ENCODE data around the gene FAIM2. TPM values are rescaled to one million over a fixed set of nuclear protein-coding genes. Genes with fewer than 3 reads are reported as not detected.
A peak's percentile ranks its signal among the peaks of the same experiment; 100 is the strongest.
"Not testable (repeated sequence)": the region's sequence is repeated elsewhere in the genome, so short reads cannot be mapped to it uniquely, and the experiment has no call there.

The FAIM2 gene
- total RNA-seq, 1 experiment from 2014 or later = 0.22 TPM

GRCh38 chr12:49863946-49864797 lies 39.5 kb downstream of the FAIM2 start:
- CTCF ChIA-PET = interaction anchor here (0.8 to 9.5 kb wide), 4 partner anchors 21 to 216 kb away, joined by 3 to 99 read pairs (median 38); partner anchors contain the start of gene BCDIN3D
- H3K9me3 Mint-ChIP-seq = peaks cover 10% of the 10 kb centered on the region
- no peak for ATAC-seq
- H3K4me3 Mint-ChIP-seq = no peak overlapping the region
- no peak for DNase-seq (ENCODE audit: low spot score)
- peaks cover 9% of the 10 kb centered on the region for H3K4me1 Mint-ChIP-seq
- TF ChIP-seq IRF2 (CRISPR knock-in tag; IDR thresholded peaks at IDR 0.05; ENCODE audit: borderline replicate concordance, low read depth) = no peak
- TF ChIP-seq NFYB (CRISPR knock-in tag; conservative IDR thresholded peaks at IDR 0.05; ENCODE audit: low read depth) = no peak
- no peak for TF ChIP-seq SMAD4 (CRISPR knock-in tag; IDR thresholded peaks at IDR 0.05)
- no peak for TF ChIP-seq NFATC4 (CRISPR knock-in tag; IDR thresholded peaks at IDR 0.05)
- no peak for TF ChIP-seq CTCF (IDR thresholded peaks at IDR 0.05)
- TF ChIP-seq ELF4 (CRISPR knock-in tag; IDR thresholded peaks at IDR 0.05; ENCODE audit: low read depth) = no peak
- no peak for TF ChIP-seq ZNF425 (CRISPR knock-in tag; conservative IDR thresholded peaks at IDR 0.05)
- peaks cover 15% of the 10 kb centered on the region for H3K27me3 Mint-ChIP-seq (ENCODE audit: low read depth)
- H3K36me3 Mint-ChIP-seq = peaks cover 9% of the 10 kb centered on the region
- no peak overlapping the region; the same call in 1 of the 2 replicates for H3K27ac Mint-ChIP-seq
- POLR2A ChIA-PET = no interaction called here

- H3K4me3 Mint-ChIP-seq; ATAC-seq; POLR2A ChIA-PET; H3K4me1 Mint-ChIP-seq; CTCF ChIA-PET; DNase-seq (ENCODE audit: low spot score); H3K36me3 Mint-ChIP-seq; H3K27ac Mint-ChIP-seq: not testable (repeated sequence)
- peaks cover 18% of the 10 kb centered on the region for H3K27me3 Mint-ChIP-seq (ENCODE audit: low read depth)
- peaks cover 23% of the 10 kb centered on the region for H3K9me3 Mint-ChIP-seq
Observed at GRCh38 chr12:49860921-49861320, 42.8 kb downstream of the FAIM2 start.

GRCh38 chr12:49855890-49856289 lies 47.8 kb downstream of the FAIM2 start:
- CTCF ChIA-PET, ATAC-seq, POLR2A ChIA-PET: not testable (repeated sequence)

GRCh38 chr12:49854976-49855375 lies 48.7 kb downstream of the FAIM2 start:
- POLR2A ChIA-PET = no interaction called here
- H3K4me3 Mint-ChIP-seq = no peak overlapping the region
- TF ChIP-seq ATF2 (CRISPR knock-in tag; IDR thresholded peaks at IDR 0.05; ENCODE audit: borderline replicate concordance, low read depth) (no peak), KAT7 (CRISPR knock-in tag; IDR thresholded peaks at IDR 0.05; ENCODE audit: borderline replicate concordance) (no peak), PREB (CRISPR knock-in tag; IDR thresholded peaks at IDR 0.05; ENCODE audit: borderline replicate concordance) (no peak), JUN (CRISPR knock-in tag; IDR thresholded peaks at IDR 0.05) (no peak), MYBL2 (CRISPR knock-in tag; IDR thresholded peaks at IDR 0.05) (no peak), MAX (CRISPR knock-in tag; IDR thresholded peaks at IDR 0.05) (no peak), STAT6 (CRISPR knock-in tag; conservative IDR thresholded peaks at IDR 0.05; ENCODE audit: low read depth) (no peak), ESRRA (CRISPR knock-in tag; IDR thresholded peaks at IDR 0.05; ENCODE audit: borderline replicate concordance) (no peak), NFATC4 (CRISPR knock-in tag; IDR thresholded peaks at IDR 0.05) (no peak)
- CTCF ChIA-PET = interaction anchor here (0.8 to 1.5 kb wide), 2 partner anchors 112 to 215 kb away, joined by 3 to 5 read pairs; no protein-coding TSS in a partner anchor
- H3K36me3 Mint-ChIP-seq = peaks cover 6% of the 10 kb centered on the region
- H3K27me3 Mint-ChIP-seq (ENCODE audit: low read depth) = peaks cover 27% of the 10 kb centered on the region
- ATAC-seq = no peak
- peaks cover 27% of the 10 kb centered on the region for H3K9me3 Mint-ChIP-seq
- 0 out of 2 replicates have a peak overlapping the region, but pooled peaks have one; percentile 54 for H3K27ac Mint-ChIP-seq
- H3K4me1 Mint-ChIP-seq = peaks cover 4% of the 10 kb centered on the region; the same call in 1 of the 2 replicates
- DNase-seq (ENCODE audit: low spot score) = no peak

More at GRCh38 chr12:49855890-49856289, 47.8 kb downstream of the FAIM2 start:
- H3K4me1 Mint-ChIP-seq; H3K27ac Mint-ChIP-seq; H3K36me3 Mint-ChIP-seq; H3K4me3 Mint-ChIP-seq; DNase-seq (ENCODE audit: low spot score): not testable (repeated sequence)
- Mint-ChIP-seq H3K9me3 (peaks cover 30% of the 10 kb centered on the region), H3K27me3 (ENCODE audit: low read depth) (peaks cover 24% of the 10 kb centered on the region)
